H1 (cell line): ENCODE measurements around the gene EGR1. TPM values are rescaled to one million over a fixed set of nuclear protein-coding genes. Genes with fewer than 3 reads are reported as not detected.

Experiments used
- CTCF ChIA-PET: fragments of 300-600 bp; sonication (Branson Sonifier 250); formaldehyde crosslinking; loops from one replicate; lab custom pipeline; 2021; ENCODE audit not compliant: partially characterized antibody; lab: Charles Lee
- POLR2A ChIA-PET: fragments of 300-600 bp; sonication (Branson Sonifier 250); formaldehyde crosslinking; loops from one replicate; lab custom pipeline; 2021; ENCODE audit warnings: inconsistent platforms; ENCODE audit not compliant: partially characterized antibody; lab: Charles Lee
- DNase-seq, 2 experiments: peaks; one replicate each; pipeline versions ENCODE4 v3.0.0 to v3.0.0-alpha.2; 2010 to 2022; ENCODE audit warnings: low spot score in 2 of 2, low read depth in 1 of 2, mixed read lengths in 1 of 2
- FAIRE-seq: peaks from 2 replicates; lab custom pipeline; 2011; peaks lifted over from hg19 to GRCh38; lab: Jason Lieb, UNC
- H2AFZ ChIP-seq: 2 replicates; pipeline ENCODE4 v1.8.1; 2012; ENCODE audit warnings: low read length, inconsistent platforms
- H2AK5ac ChIP-seq: 2 replicates; pipeline ENCODE4 v1.6.1; 2013; ENCODE audit warnings: low read depth, low read length
- H2BK120ac ChIP-seq: replicated peaks from 2 replicates; pipeline ENCODE3; 2013; ENCODE audit warnings: low read depth, low read length, inconsistent platforms
- H2BK12ac ChIP-seq: 2 replicates; pipeline ENCODE4 v1.6.1; 2013; ENCODE audit warnings: low read depth, low read length
- H2BK15ac ChIP-seq: 2 replicates; pipeline ENCODE4 v1.6.1; 2013; ENCODE audit warnings: low read length
- H2BK20ac ChIP-seq: 2 replicates; pipeline ENCODE4 v1.6.1; 2013; ENCODE audit warnings: low read length
- H2BK5ac ChIP-seq: 2 replicates; pipeline ENCODE4 v1.6.1; 2013; ENCODE audit warnings: low read depth, low read length
- H3K14ac ChIP-seq: 2 replicates; pipeline ENCODE4 v1.6.1; 2013; ENCODE audit warnings: inconsistent platforms; ENCODE audit not compliant: insufficient read length
- H3K18ac ChIP-seq: 2 replicates; pipeline ENCODE4 v1.6.1; 2013; ENCODE audit warnings: low read length; ENCODE audit errors: extremely low read depth
- H3K23ac ChIP-seq: 2 replicates; pipeline ENCODE4 v1.6.1; 2013; ENCODE audit warnings: inconsistent platforms; ENCODE audit not compliant: insufficient read length
- H3K23me2 ChIP-seq: 2 replicates; pipeline ENCODE4 v1.6.1; 2013; ENCODE audit warnings: low read depth, low read length
- H3K27ac ChIP-seq: 2 replicates; pipeline ENCODE4 v1.6.1; 2011; ENCODE audit warnings: low read depth, low read length, inconsistent platforms
- H3K27me3 ChIP-seq, 4 experiments: replicated peaks in 1 of 4; 1 replicate in 1 of 4; 2 replicates in 3 of 4; pipeline versions ENCODE4 v1.6.1 to v1.8.1; 2011 to 2013; ENCODE audit warnings: low read length in 3 of 4, mild to moderate bottlenecking in 3 of 4, inconsistent platforms in 2 of 4, mixed read lengths in 2 of 4, moderate library complexity in 1 of 4; ENCODE audit not compliant: control insufficient read depth in 3 of 4, insufficient read depth in 3 of 4; ENCODE audit errors: extremely low read depth in 1 of 4
- H3K36me3 ChIP-seq, 4 experiments: 2 replicates each; pipeline versions ENCODE4 v1.6.1 to v1.8.1; 2011 to 2013; ENCODE audit warnings: mild to moderate bottlenecking in 4 of 4, low read length in 3 of 4, moderate library complexity in 2 of 4, control low read depth in 1 of 4, inconsistent platforms in 1 of 4; ENCODE audit not compliant: insufficient read depth in 4 of 4, control insufficient read depth in 2 of 4
- H3K4ac ChIP-seq: replicated peaks from 2 replicates; pipeline ENCODE3; 2013; ENCODE audit warnings: low read length, low read depth, mixed read lengths, inconsistent platforms; ENCODE audit not compliant: insufficient read length
- H3K4me1 ChIP-seq, 4 experiments: replicated peaks in 1 of 4; 1 replicate in 1 of 4; 2 replicates in 3 of 4; pipeline versions ENCODE4 v1.6.1 to v1.8.1; 2011 to 2013; ENCODE audit warnings: low read length in 3 of 4, inconsistent platforms in 2 of 4, mixed read lengths in 1 of 4; ENCODE audit not compliant: insufficient read depth in 4 of 4, control insufficient read depth in 3 of 4
- H3K4me2 ChIP-seq, 2 experiments: 2 replicates each; pipeline versions ENCODE4 v1.6.1 to v1.8.1; 2011 to 2013; ENCODE audit warnings: low read depth in 2 of 2, low read length in 2 of 2, control low read depth in 1 of 2, inconsistent platforms in 1 of 2, mild to moderate bottlenecking in 1 of 2; ENCODE audit not compliant: insufficient read depth in 1 of 2
- H3K4me3 ChIP-seq, 4 experiments: fragments of 200-600, 300-600 bp in 1 of 4; sonication (generic), shearing (Covaris generic), sonication (Bioruptor Twin) in 1 of 4; 2 replicates each; pipeline versions ENCODE4 v1.5.1 to v1.8.1; 2011 to 2016; ENCODE audit warnings: low read length in 4 of 4, low read depth in 3 of 4, control low read depth in 2 of 4, inconsistent platforms in 2 of 4, mild to moderate bottlenecking in 2 of 4, mixed read lengths in 1 of 4, moderate library complexity in 1 of 4; ENCODE audit not compliant: insufficient read depth in 2 of 4; ENCODE audit errors: extremely low read depth in 1 of 4
- H3K56ac ChIP-seq: replicated peaks from 2 replicates; pipeline ENCODE3; 2013; ENCODE audit warnings: low read depth, mild to moderate bottlenecking, mixed read lengths, low read length, inconsistent platforms; ENCODE audit not compliant: insufficient read length
- H3K79me1 ChIP-seq: 2 replicates; pipeline ENCODE4 v1.6.1; 2013; ENCODE audit warnings: low read depth, low read length, control low read depth
- H3K79me2 ChIP-seq, 2 experiments: 2 replicates each; pipeline versions ENCODE4 v1.6.1 to v1.8.1; 2012 to 2013; ENCODE audit warnings: low read length in 2 of 2, mild to moderate bottlenecking in 2 of 2, inconsistent platforms in 1 of 2; ENCODE audit not compliant: insufficient read depth in 2 of 2, control insufficient read depth in 1 of 2
- H3K9ac ChIP-seq, 4 experiments: replicated peaks in 1 of 4; 1 replicate in 1 of 4; 2 replicates in 3 of 4; pipeline versions ENCODE4 v1.6.1 to v1.8.1; 2011 to 2013; ENCODE audit warnings: low read depth in 3 of 4, low read length in 3 of 4, control low read depth in 2 of 4, mild to moderate bottlenecking in 2 of 4, moderate library complexity in 2 of 4, inconsistent platforms in 1 of 4; ENCODE audit errors: extremely low read depth in 1 of 4
- H3K9me3 ChIP-seq, 2 experiments: 2 replicates each; pipeline versions ENCODE4 v1.6.1 to v1.8.1; 2012 to 2013; ENCODE audit warnings: mild to moderate bottlenecking in 2 of 2, moderate library complexity in 2 of 2, control low read depth in 1 of 2, inconsistent platforms in 1 of 2, low read depth in 1 of 2, low read length in 1 of 2, mixed read lengths in 1 of 2; ENCODE audit not compliant: insufficient read depth in 2 of 2
- H4K20me1 ChIP-seq, 2 experiments: replicated peaks in 1 of 2; 2 replicates each; pipeline versions ENCODE3 to v1.8.1; 2011 to 2013; ENCODE audit warnings: inconsistent platforms in 2 of 2, low read length in 2 of 2, mild to moderate bottlenecking in 1 of 2; ENCODE audit not compliant: insufficient read depth in 2 of 2, control insufficient read depth in 1 of 2
- H4K5ac ChIP-seq: 2 replicates; pipeline ENCODE4 v1.6.1; 2013; ENCODE audit warnings: low read length, low read depth, mixed read lengths, inconsistent platforms; ENCODE audit not compliant: insufficient read length
- H4K8ac ChIP-seq: 2 replicates; pipeline ENCODE4 v1.8.0; 2013; ENCODE audit warnings: mild to moderate bottlenecking, moderate library complexity, low read length, inconsistent platforms; ENCODE audit not compliant: insufficient read depth; ENCODE audit errors: extremely low read depth
- H4K91ac ChIP-seq: replicated peaks from 2 replicates; pipeline ENCODE3; 2013; ENCODE audit warnings: low read length, mixed read lengths, inconsistent platforms; ENCODE audit not compliant: insufficient read length
- BACH1 ChIP-seq: IDR thresholded peaks from 2 replicates; pipeline ENCODE4 v1.6.1; 2012; ENCODE audit warnings: low read length, improper control_type of control experiment
- BRCA1 ChIP-seq: IDR thresholded peaks from 2 replicates; pipeline ENCODE4 v1.6.1; 2012; ENCODE audit warnings: low read depth, low read length, improper control_type of control experiment
- KDM1A ChIP-seq: fragments of 200-600, 300-600 bp; sonication (generic); IDR thresholded peaks from 2 replicates; pipeline ENCODE4 v1.7.1; 2016; ENCODE audit warnings: mild to moderate bottlenecking, low read length, borderline replicate concordance
- MAFK ChIP-seq: IDR thresholded peaks from 2 replicates; pipeline ENCODE4 v1.6.1; 2012; ENCODE audit warnings: low read depth, mild to moderate bottlenecking, improper control_type of control experiment, low read length
- NANOG ChIP-seq: IDR thresholded peaks from 2 replicates; pipeline ENCODE4 v1.6.1; 2011; ENCODE audit warnings: low read length, low read depth, mild to moderate bottlenecking, inconsistent platforms; ENCODE audit not compliant: insufficient read depth, poor library complexity, severe bottlenecking
- PHF8 ChIP-seq: fragments of 200-600 bp; sonication (generic); conservative IDR thresholded peaks from 2 replicates; pipeline ENCODE4 v1.7.1; 2012; ENCODE audit warnings: low read depth, mild to moderate bottlenecking, inconsistent platforms, low read length, moderate library complexity
- RBBP5 ChIP-seq: IDR thresholded peaks from 2 replicates; pipeline ENCODE4 v1.7.1; 2012; ENCODE audit warnings: low read depth, mild to moderate bottlenecking, inconsistent platforms, low read length, moderate library complexity, borderline replicate concordance
- RNF2 ChIP-seq: fragments of 200-900, 300-1000 bp; sonication (generic); IDR thresholded peaks from 2 replicates; pipeline ENCODE4 v1.7.1; 2016; ENCODE audit warnings: borderline replicate concordance, low read depth, mild to moderate bottlenecking, antibody characterized with exemption, low read length; ENCODE audit not compliant: poor library complexity, severe bottlenecking; ENCODE audit errors: missing control alignments
- SAP30 ChIP-seq: fragments of 300-600 bp; sonication (generic); IDR thresholded peaks from 2 replicates; pipeline ENCODE4 v1.7.1; 2012; ENCODE audit warnings: low read length, moderate library complexity, mild to moderate bottlenecking, inconsistent platforms; ENCODE audit not compliant: insufficient read depth, insufficient replicate concordance
- SP1 ChIP-seq: IDR thresholded peaks from 2 replicates; pipeline ENCODE4 v1.6.1; 2011; ENCODE audit warnings: low read depth, low read length
- SP4 ChIP-seq: IDR thresholded peaks from 2 replicates; pipeline ENCODE4 v1.6.1; 2012; ENCODE audit warnings: low read length, inconsistent platforms
- TAF7 ChIP-seq: optimal IDR thresholded peaks from 2 replicates; pipeline ENCODE3; 2011; ENCODE audit warnings: low read depth, mild to moderate bottlenecking, inconsistent platforms, low read length, moderate library complexity, borderline replicate concordance
- WGBS, 2 experiments: shearing (Covaris generic) in 1 of 2; methylation state at CpG; one replicate each; pipeline versions ENCODE4 v1.1.6 to v1.1.7; 2013 to 2015; ENCODE audit warnings: low lambda C conversion rate in 2 of 2, mixed read lengths in 2 of 2, inconsistent platforms in 1 of 2, low coverage in 1 of 2, missing lambda C conversion rate in 1 of 2; ENCODE audit not compliant: insufficient replicate concordance in 2 of 2, insufficient coverage in 1 of 2, insufficient read length in 1 of 2; ENCODE audit errors: extremely low coverage in 1 of 2, missing lambda C conversion rate in 1 of 2; 5-methylcytosine and 5-hydroxymethylcytosine counted together
- polyA plus RNA-seq, 7 experiments: library from polyadenylated mRNA; depleted of rRNA in 3 of 7; stranded (reverse) in 5 of 7; unstranded in 2 of 7; fragments of >200 nt in 5 of 7; fragments of 200-250 nt in 2 of 7; gene quantifications; 1 replicate in 5 of 7; 2 replicates in 1 of 7; 4 replicates in 1 of 7; pipeline versions ENCODE4 v1.2.1 to v1.2.3, GENCODE V29; 2011 to 2013; ENCODE audit warnings: missing spikeins in 2 of 7, mixed read lengths in 2 of 7
- total RNA-seq: library from RNA; stranded (reverse); fragmentation: NEBNext Ultra II Directional; extraction: Animal tissue kit (Norgen Biotek cat#: 25700); gene quantifications from 2 replicates; pipeline ENCODE4 v1.2.1, GENCODE V29; 2021

EGR1 gene
- total and polyA plus RNA-seq, 2 of the 8 experiments (the other 6 are each of a cell fraction or from before 2014, with no cell fraction given), result 16.2 to 35.5 TPM

GRCh38 chr5:138458384-138458783 lies 6.9 kb upstream of the EGR1 start:
- no peak overlapping the region; a peak in 1 of 7 replicates for H3K9ac ChIP-seq
- no peaks in the 10 kb centered on the region for H3K27me3 ChIP-seq
- H3K9me3 ChIP-seq, result no peaks in the 10 kb centered on the region
- 86% methylated on average over 10 of the region's 11 CpGs; no CpG with 5 or more reads in 1 of the 2 experiments for WGBS, 2 experiments
- no peaks in the 10 kb centered on the region for H3K79me1 ChIP-seq
- no peak overlapping the region; the same call in 1 of the 2 replicates for H4K8ac ChIP-seq
- H3K18ac ChIP-seq, result no peak overlapping the region
- CTCF ChIA-PET, result interaction anchor here (1.0 to 24.9 kb wide), 5 partner anchors 8 to 71 kb away, joined by 3 to 532 read pairs (median 6); partner anchors contain the start of gene REEP2
- TF ChIP-seq BACH1, result no peak
- TF ChIP-seq RBBP5, result no peak
- TF ChIP-seq RNF2, result no peak
- no peak for TF ChIP-seq PHF8
- no peak for TF ChIP-seq MAFK
- no peak for TF ChIP-seq NANOG
- TF ChIP-seq SAP30, result no peak
- no peak for TF ChIP-seq BRCA1
- TF ChIP-seq SP1, result no peak
- no peak for TF ChIP-seq TAF7
- no peak for TF ChIP-seq KDM1A
- TF ChIP-seq SP4, result no peak
- no peak overlapping the region for H2AK5ac ChIP-seq
- H2BK20ac ChIP-seq, result no peak overlapping the region
- DNase-seq (no peak), FAIRE-seq (no peak)
- H3K4me3 ChIP-seq, result no peak overlapping the region
- H2BK12ac ChIP-seq, result no peak overlapping the region
- no peak overlapping the region for H3K56ac ChIP-seq
- H3K79me2 ChIP-seq, result no peaks in the 10 kb centered on the region
- H4K20me1 ChIP-seq, result no peaks in the 10 kb centered on the region
- no peak overlapping the region for H3K4ac ChIP-seq
- H2BK15ac ChIP-seq, result no peak overlapping the region
- H3K4me2 ChIP-seq, result no peak overlapping the region
- no peak overlapping the region for H3K23ac ChIP-seq
- H4K91ac ChIP-seq, result no peak overlapping the region
- no peak overlapping the region for H3K14ac ChIP-seq
- H3K36me3 ChIP-seq, result no peaks in the 10 kb centered on the region
- 0 out of 2 replicates have a peak, but pooled peaks cover under 1% of the 10 kb centered on the region for H3K23me2 ChIP-seq
- peaks cover 0 to 14% (median 7%) of the 10 kb centered on the region in 4 experiments; a peak in 4 of 7 replicates for H3K4me1 ChIP-seq
- no peak overlapping the region for H4K5ac ChIP-seq
- H2BK5ac ChIP-seq, result no peak overlapping the region
- H3K27ac ChIP-seq, result no peak overlapping the region
- no peak overlapping the region for H2BK120ac ChIP-seq
- POLR2A ChIA-PET, result interaction anchor here (4.6 to 5.8 kb wide), 2 partner anchors 7 to 84 kb away, joined by 21 to 51 read pairs; partner anchors contain the start of genes EGR1 and ETF1
- H2AFZ ChIP-seq, result no peak overlapping the region
